CD4-positive, alpha-beta T cell treated with Interleukin-10 for 1 hour (primary cell): ENCODE measurements around the gene LRRC53.

Source experiments
- DNase-seq: peaks from one replicate; pipeline ENCODE4 v3.0.0-alpha.2; 2020

LRRC53 gene

DNA sequence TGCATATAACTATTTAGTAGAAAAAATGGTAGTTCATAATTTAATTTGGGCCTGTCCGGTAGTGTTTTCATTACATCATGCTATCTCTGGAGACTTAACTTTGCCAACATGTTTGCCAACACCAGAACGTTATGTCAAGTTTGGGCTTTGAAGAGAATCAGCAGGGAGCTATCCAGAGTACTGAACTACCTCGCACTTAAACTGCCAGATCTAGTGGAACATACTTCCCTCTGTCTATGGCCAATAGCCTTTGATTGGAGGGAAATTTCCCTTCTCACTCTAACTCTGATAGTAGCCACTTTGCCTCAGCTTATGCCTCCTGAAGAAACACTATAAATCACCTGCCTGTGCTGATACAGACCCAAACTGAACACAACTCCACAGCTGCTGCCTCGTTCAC lies 10.0 kb downstream of the LRRC53 start:
- DNase-seq, result no peak

DNA sequence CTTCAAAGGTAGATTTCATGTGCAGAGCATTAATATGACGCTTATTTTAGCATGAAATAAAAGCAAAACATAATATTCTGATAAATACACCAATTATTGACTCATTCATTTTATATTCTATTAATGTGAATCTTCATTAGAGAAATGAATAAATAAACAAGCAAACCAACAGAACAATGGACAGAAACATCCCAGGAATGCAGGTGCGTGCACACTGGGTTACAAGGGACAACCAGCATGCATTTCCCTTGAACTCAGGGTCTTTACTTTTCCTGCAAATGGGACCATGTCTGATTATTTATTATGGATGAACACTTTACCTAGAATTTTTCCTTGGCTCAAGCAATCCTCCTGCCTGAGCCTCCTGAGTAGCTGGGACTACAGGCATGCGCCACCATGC lies 13.5 kb downstream of the LRRC53 start:
- DNase-seq, result no peak

DNA sequence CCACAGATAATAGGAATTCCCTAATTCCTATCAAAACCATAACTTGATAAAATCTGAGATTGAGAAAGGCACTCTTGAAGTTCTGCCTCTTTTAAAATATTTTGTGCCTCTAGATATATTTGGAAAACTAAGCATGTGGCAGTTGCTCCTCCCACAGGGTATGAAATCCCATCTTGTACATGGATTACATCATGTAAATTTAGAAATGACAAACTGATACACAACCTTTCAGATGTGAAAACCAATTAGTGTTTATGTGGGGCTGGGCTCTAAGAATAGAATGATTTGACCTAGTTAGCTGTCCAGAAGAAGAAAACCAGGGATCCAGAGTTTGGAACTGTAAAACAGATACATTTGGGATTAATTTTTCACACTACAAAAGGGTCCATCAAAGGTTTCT lies 15.7 kb downstream of the LRRC53 start:
- DNase-seq, result no peak

DNA sequence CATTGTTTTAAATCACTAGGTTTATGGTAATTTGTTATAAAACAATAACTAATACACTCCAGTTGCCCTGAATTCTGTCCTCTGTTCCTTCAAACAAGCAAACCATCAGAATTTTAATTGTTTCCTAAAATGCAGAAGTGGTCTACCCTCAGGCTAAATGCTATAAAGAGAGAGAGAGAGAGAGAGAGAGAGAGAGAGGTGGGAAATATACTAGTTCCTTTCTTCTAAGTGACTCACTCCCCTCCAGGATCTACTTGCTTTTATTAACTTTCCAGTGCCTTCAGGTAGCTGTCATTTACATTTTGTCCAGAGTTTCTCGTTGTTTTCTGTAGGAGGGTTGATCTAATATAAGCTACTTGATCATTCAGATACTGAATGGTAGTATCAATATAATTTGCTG lies 26.4 kb downstream of the LRRC53 start:
- DNase-seq, result no peak

DNA sequence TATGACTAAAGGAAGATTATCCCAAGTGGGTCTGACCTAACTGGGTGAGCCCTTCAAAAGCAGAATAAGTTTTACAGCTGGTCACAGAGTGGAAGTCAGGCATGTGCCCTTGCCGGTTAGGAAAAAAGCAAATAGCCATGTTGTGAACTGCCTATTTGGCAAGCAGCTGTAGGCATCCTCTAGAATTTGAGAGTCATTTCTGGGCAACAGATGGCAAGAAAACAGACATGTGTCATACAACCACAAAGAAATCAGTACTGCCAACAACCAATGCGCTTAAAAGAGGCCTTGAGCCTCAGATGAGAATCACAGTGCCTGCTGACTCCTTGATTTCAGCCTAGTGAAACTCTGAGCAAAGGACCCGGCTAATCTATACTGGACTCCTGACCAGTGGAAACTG lies 26.8 kb downstream of the LRRC53 start:
- DNase-seq, result no peak

DNA sequence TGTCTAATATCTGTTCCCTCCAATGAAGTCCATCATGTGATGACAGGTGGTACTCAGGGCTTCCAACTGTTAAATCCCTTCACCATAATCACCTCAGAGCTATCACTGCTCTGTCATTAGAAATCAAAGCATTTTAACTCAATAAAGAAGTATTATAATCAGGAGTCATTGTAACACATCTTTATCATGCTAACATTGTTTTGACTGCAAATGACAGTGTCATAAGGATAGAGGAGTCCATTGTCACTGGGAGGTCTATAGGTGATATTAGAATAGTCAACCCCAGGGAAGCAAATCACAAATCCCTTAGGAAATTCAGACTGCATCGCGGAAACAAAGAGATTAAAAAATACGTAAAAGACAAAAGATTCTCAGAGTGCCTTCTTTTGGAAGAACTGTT lies 30.8 kb downstream of the LRRC53 start:
- no peak for DNase-seq

DNA sequence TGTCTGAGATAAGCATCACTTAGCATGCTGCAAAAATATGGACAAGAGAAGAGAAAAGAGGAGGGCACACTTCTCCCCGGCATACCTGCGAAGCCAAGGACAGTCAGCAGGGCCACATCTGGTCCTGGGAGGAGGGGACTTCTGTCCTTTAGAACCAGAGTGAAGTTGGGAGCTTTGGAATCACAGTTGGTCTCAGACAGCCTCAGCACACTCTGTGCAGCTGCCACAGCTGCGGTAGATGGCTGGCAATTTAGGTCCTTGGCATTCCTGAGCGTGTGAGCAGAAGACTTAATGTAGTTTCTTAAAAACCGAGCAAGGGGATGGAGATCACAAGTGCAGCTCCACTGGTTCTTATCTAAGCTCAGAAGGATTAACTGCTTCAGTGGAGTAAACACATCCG lies 32.3 kb downstream of the LRRC53 start:
- no peak for DNase-seq

DNA sequence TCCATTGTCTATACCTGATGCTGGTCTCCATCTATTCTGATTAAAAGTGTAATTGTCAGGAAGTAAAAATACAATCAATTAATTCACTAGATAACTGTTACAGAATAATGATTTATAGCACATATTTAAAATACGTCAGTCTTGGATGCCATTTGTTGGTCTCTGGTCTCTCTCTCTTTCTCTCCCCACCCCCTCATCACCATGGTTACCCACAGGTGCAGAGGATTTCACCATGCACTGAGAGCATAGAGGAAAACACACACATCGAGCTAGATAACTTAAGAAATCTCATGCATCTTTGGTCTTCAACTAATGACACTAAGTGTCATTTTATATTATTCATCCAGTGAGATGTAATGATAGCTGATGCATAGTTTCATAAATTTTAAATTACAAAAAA lies 33.4 kb downstream of the LRRC53 start:
- DNase-seq, result no peak

DNA sequence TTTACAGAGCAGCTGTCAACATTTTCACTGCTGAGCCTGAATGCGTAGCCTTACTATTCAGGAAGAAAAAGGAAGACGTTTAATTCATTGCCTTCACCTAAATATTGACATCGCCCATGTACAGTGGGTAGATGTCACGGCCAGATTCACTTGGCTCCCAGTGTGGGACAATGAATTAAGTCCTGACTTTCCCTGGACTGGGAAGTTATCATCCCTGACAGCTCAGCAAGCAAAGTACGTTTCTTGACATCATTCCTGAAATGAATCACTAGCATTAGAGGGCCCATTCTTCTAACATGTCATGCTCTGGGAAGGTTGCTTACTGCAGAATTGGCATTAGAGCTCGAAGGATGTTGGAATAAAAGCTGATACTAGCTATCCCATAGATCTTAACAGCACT lies 37.8 kb downstream of the LRRC53 start:
- no peak for DNase-seq

DNA sequence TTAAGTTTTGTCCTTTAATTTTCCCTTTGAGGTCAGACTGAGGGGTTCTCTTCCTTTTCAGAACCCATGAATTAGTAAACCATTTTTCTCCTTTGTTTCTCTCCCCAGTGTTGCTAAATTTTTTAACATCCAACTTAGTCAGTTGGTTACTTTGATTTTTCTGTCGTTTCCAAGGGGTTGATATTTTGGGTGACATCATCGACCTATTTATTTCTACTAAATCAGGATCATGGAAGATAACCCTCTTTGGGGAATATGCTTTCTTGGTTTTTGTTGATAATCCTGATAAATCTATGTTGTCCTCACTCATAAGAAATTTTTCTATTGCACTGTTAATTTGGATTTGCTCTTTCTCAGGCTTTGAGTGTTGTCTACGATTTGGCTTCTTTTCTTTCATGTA lies 40.9 kb downstream of the LRRC53 start:
- no peak for DNase-seq

DNA sequence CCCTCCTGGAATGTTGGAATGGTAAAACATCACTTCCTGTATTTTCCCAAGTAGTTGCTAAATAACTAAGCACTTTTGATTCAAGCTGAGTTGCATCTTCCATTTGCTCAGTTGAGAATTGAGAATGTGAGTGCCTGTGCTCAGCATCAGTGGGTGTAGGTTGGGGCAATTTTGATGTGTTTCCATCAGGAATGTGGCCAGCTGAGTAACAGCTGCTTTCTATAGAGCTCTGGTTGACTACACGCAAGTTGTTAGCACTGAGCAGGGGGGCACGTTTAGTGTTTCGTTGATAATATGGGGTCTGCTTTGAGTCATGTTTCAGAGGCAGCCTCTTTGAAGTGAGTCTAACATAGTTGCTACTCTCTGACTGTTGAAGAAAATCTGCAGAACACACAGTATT lies 41.5 kb downstream of the LRRC53 start:
- DNase-seq, result no peak

DNA sequence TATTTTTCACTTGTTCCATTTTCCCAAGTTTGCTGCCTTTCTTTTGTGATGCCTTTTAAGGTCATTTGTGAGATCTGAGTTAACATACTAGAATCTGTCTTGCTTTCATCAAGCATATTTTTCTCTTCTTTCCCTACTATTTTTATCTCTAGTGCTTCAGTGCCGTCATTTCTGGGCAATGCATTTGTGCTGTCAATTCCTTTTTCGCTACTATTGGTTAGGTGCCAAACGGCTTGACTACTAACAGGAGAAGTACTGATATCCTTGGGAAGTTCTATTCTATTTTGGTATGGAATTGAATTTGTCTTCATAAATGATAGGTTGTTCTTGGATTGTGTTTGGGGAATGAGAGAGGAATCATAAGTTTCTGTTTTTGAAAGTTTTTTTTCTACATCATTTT lies 42.2 kb downstream of the LRRC53 start:
- DNase-seq, result no peak

DNA sequence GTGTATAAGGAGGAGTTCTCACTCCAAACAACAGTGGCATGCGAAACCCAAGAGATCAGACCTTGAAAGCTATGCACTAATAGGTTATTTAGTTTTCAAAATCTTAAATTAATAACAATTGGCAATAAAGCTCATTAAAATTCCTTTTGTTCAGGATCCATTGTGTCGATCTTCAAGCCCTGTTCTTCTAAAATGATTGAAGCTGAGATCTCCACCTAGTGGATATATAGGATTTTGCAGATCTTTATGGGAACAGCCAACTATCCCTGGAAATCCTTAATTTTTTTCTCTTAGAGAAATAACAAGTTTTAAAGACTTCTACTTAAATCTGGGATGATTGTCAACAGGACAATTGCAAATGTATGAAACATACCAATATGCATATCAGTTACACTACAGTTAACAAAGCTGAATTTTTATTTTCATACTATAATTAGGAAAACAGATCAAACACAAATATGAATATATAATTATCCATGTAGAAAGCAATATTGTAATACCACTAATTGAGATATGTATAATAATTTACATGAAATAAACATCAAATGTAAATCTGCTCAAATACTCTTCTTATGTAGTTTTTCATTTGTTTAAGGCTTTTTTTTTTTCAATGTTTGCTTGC lies 43.3 kb downstream of the LRRC53 start:
- no peak for DNase-seq

DNA sequence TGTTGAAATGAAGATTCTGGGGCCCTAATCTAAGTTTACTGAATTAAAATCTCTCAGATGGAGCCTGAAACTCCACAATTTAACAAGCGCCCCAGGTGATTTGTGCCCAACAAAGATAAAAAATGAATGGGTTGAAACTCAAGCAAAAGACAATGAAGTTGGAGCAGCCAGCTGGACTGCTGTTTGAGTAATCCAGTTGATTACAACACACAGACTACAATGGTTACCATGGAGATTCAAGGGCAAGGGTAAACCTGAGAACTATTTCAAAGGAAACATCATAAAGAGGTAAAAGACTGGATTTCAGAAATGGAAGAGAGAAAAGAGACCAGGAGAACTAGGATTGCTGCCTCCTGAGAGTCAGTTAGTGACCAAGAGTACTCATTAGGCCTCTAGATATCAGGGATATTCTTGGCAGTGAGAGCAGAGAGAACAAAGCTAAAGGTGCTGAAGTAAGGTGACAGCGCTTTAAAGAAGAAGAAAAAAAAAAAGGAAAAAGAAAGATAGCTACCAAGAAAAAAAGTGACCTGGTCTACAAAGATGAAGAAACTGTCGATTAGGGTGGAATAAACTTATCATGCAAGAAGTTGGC lies 44.5 kb downstream of the LRRC53 start:
- no peak for DNase-seq

DNA sequence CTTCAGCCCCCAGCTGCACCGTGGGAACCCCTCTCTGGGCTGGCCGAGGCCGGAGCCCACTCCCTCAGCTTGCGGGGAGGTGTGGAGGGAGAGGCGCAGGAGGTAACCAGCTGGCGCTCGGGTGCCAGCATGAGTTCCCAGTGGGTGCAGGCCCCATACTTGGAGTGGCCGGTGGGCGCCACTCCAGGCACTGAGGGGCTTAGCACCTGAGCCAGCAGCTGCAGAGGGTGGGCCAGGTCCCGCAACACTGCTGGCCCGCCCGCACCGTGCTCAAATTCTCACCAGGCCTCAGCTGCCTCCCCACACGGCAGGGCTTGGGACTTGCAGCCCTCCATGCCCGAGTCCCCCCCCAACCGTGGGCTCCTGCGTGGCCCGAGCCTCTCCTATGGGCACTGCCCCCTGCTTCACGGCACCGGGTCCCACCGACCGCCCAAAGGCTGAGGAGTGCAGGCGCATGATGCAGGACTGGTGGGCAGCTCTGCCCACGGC lies 47.2 kb downstream of the LRRC53 start:
- DNase-seq, result no peak

DNA sequence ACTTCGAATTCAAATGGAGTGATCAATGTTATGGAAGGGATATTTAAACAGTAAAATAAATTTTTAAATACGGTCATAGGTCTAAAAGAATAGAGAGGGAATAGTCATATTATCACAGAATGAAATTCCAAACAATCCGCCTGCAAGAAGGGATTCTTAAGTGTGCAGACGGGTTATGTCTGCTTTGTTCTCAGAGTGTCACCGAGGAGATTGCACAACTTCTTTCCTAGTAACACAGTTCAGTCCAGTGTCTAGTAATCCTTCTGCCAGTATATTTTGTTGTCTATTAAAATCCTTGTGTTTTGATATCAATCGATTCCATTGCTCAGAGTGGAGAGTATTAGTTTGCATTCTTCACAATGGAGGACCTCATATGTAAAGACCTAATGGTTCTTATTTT lies 48.4 kb downstream of the LRRC53 start:
- DNase-seq, result no peak

DNA sequence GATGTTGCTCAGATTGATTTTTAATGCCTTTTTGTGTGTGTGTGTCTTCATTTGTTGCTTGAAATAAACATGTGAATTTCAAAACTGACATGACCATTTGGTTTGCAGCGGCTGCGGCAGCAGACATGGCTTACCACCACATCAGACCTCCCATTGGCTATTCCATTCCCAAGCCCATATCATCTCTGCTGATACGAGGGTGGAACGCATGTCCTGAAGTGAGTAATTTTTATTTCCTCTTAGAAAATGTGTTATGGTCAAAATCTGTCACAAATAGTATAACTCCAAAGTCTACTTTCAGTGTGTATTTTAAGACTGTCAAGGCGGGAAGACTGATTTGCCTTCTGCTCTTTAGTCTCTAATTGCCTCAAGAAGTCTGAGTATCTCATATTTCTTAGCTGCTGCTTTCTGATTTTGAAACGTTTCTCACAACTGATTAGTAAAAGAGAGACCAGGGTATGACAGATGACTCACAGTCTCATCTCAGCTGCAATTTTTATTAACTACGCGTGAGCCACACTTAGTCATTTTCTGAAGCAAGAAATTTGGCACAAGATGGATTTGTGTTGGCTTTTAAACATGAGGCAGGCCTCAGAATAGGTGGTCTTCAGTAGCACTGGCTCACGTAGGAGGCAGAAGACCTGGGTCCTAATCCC lies 49.0 kb downstream of the LRRC53 start:
- no peak for DNase-seq

DNA sequence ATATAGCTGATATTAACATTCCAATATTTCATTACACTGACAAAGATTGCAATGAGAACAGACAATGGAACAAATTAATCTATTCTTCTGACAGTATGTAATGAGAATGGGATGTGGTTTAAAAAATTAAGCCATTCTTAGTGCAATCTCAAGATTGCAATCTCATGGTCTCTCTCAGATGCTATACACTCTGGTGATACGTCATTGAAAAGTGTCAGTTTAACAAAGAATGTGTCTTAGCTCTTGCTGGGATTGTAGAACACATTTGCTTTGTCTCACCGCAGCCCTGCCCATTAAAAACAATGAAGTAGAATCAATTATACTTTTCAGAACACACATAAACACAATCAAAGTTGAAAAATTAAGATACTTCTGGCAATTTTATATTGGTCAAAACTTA lies 55.2 kb downstream of the LRRC53 start:
- DNase-seq, result no peak

DNA sequence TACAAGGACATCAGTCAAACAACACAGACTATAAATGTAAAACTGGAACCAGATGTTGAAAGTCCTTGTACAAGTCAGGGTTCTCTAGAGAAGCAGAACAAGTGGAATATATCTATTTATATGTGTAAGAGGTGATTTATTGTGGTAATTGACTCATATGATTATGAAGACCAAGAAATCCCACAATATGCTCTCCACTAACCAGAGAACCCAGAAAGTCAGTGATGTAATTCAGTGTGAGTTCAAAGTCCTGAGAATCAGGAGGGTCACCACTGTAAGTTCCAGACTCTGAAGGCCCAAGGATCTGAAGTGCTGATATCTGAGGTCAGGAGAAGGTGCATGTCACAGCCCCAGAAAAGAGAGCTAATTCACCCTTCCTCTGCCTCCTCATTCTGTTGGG lies 57.0 kb downstream of the LRRC53 start:
- no peak for DNase-seq

DNA sequence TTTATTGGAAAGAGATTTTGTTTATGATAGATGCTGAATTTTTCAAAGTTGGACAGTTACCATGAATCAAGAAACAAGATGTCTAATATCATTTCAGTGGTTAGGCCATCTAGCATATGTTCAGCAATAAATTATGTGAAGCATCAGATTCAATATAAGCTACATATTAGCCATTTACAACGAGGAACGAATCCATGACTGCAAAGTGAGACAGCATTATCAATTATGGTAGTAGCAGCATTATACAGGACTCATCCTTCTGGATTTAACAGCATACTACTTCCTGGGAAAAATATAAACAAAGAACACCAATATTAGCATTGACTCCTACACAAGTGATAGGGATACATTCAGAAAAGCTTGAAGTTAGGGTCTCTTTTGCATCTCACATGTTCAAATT lies 59.1 kb downstream of the LRRC53 start:
- no peak for DNase-seq

DNA sequence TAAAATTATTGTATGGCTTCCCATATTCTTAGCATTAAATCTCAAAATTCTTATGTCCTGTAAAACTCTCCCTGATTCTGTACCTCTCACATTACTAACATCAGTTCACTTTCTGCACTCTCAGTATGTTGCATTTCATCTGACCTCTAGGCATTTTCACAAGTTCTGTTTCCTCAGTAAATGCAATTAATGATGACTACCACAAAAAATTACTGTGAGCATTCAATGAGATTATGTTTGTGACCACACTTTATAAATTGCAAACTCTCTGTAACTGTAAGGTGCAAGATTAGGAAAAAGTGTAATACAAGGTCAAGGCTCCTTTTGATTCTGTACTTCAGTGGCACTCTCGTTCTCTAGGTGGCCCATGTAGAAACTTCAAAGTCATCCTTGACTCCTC lies 60.4 kb downstream of the LRRC53 start:
- no peak for DNase-seq

DNA sequence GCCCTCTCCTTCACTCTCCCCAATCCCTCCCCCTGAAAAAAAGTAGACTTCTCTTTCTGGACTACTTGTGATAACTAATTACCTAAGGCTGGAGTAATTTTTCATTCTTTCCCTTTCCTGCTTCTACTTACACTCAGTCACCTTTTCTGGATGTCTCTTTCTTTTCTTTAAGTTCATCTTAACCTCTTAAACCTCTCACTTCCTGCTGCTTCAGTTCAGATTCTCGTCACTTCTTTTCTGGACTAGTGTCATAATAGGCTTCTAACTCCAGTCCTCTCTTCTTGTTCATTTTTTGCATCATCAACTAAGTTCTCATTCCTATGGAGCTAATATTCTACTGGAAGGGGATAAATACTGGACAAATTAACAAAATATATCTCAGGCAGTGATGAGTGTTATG lies 75.4 kb downstream of the LRRC53 start:
- no peak for DNase-seq

DNA sequence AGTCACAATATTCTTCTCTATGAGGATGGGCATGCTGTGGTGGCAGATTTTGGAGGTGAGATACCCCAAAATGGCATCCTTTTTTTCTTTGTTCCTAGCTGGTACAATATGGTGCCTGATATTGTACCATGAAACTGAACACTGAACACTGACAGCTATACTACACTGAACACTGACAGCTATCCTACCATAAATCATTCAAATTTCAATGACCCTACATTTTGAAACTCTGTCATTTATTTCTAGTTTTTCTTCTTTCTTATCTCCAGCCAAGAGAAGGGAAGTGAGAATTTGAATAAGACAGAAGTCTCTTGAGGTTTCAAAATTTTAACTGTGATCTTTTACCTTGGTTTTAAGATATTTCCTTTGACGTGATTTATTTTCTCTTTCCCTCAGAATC lies 76.3 kb downstream of the LRRC53 start:
- DNase-seq, result no peak

DNA sequence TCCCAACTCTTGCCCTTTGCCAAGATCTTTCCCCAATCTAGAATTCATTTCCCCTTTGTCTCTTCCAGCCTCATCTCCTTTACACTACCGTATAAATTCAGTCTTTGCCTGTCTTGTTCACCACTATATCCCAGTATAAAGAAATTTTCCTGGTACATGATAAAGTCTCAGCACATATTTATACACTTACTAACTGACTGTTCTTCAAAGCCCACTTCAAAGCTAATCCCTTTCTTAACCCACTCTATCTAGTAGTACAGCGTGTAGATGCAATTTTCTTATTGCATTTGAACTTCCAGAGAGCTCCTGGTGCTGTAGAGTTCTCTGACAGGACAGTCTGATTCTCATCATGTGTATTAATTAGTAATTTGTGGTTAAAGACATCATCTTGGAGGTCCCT lies 78.1 kb downstream of the LRRC53 start:
- DNase-seq, result no peak

DNA sequence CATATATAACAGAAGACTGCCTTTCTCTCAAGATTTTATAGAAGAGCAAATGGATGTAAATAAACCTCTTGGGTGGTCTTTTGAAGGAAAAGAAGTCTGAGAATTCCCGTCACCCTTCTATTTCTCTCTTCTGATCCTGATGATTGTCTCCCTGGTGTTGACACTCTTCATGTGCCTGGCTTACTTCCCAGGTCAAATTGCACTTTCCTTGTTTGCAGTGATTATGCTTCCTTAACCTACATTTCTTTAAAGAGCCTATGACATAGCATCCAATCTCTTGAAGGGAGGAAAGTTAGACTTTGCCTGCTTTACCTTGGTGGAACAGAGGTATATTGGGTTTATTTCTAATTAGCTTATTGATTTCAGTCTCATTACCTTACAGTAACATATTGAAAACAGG lies 80.1 kb downstream of the LRRC53 start:
- no peak for DNase-seq
